ENCODE measurements around the gene PITPNC1. TPM values are rescaled to one million over a fixed set of nuclear protein-coding genes. Genes with fewer than 3 reads are reported as not detected.

PITPNC1 gene
- polyA plus RNA-seq, 1 of the 3 experiments (the other 2 are of a cell fraction): 18.4 TPM

- TF ChIP-seq FOXM1 (IDR thresholded peaks at IDR 0.05; ENCODE audit: low read depth) (no peak), RCOR1 (IDR thresholded peaks at IDR 0.05; ENCODE audit: low read length) (peak; percentile 77; the same call in 1 of the 2 replicates), REST (IDR thresholded peaks at IDR 0.05; ENCODE audit: low read depth, low read length) (no peak), TAF1 (IDR thresholded peaks at IDR 0.05; ENCODE audit: borderline replicate concordance, low read depth, low read length) (no peak), YY1 (IDR thresholded peaks at IDR 0.05; ENCODE audit: low read depth) (no peak), POLR2AphosphoS5 (IDR thresholded peaks at IDR 0.05; ENCODE audit: low read depth, low read length) (no peak)
- TF ChIP-seq, protein P1, sequence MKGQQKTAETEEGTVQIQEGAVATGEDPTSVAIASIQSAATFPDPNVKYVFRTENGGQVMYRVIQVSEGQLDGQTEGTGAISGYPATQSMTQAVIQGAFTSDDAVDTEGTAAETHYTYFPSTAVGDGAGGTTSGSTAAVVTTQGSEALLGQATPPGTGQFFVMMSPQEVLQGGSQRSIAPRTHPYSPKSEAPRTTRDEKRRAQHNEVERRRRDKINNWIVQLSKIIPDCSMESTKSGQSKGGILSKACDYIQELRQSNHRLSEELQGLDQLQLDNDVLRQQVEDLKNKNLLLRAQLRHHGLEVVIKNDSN (IDR thresholded peaks at IDR 0.05; ENCODE audit: borderline replicate concordance, low read depth): no peak
These were observed 8.3 kb downstream of the PITPNC1 start (continued) for GRCh38 chr17:67385122-67385988.

- peak; percentile 86 for DNase-seq
- POLR2A ChIA-PET: interaction anchor here (0.6 to 1.3 kb wide), 2 partner anchors 104 to 218 kb away, joined by 3 to 4 read pairs; no protein-coding TSS in a partner anchor
- TF ChIP-seq RCOR1 (IDR thresholded peaks at IDR 0.05; ENCODE audit: low read length) (0 out of 2 replicates have a peak, but pooled peaks have one; percentile 13), GATA2 (CRISPR knock-in tag; IDR thresholded peaks at IDR 0.05) (no peak), ZBTB33 (IDR thresholded peaks at IDR 0.05; ENCODE audit: borderline replicate concordance, low read depth) (no peak), SIN3A (IDR thresholded peaks at IDR 0.05; ENCODE audit: borderline replicate concordance, low read depth, low read length) (no peak), JUND (IDR thresholded peaks at IDR 0.05) (no peak), IRF3 (IDR thresholded peaks at IDR 0.05; ENCODE audit: low read depth, low read length) (no peak), NFIC (IDR thresholded peaks at IDR 0.05; ENCODE audit: borderline replicate concordance) (no peak), REST (IDR thresholded peaks at IDR 0.05; ENCODE audit: low read depth, low read length) (no peak), SMC3 (IDR thresholded peaks at IDR 0.05; ENCODE audit: low read depth, low read length) (peak; percentile 98), FOXM1 (IDR thresholded peaks at IDR 0.05; ENCODE audit: low read depth) (no peak)
- TF ChIP-seq, protein P1 (IDR thresholded peaks at IDR 0.05; ENCODE audit: borderline replicate concordance, low read depth): no peak
These were observed 10.0 kb downstream of the PITPNC1 start for GRCh38 chr17:67386965-67387551.

More at GRCh38 chr17:67386965-67387551, 10.0 kb downstream of the PITPNC1 start:
- H3K27ac ChIP-seq (ENCODE audit: low read depth in 2 of 2, low read length in 1 of 2): no peak overlapping the region
- H3K36me3 ChIP-seq (replicated peaks in 1 of 2; ENCODE audit: control insufficient read depth in 1 of 2, insufficient read depth in 2 of 2, low read length in 1 of 2): peaks cover 0 to 4% of the 10 kb centered on the region in 2 experiments
- H3F3A ChIP-seq (replicated peaks; ENCODE audit: insufficient read depth): peaks cover 21% of the 10 kb centered on the region
- 60% methylated on average over 16 of the region's 16 CpGs for WGBS (ENCODE audit: low lambda C conversion rate)
- H3K9me2 ChIP-seq: no peaks in the 10 kb centered on the region
- H3K27me3 ChIP-seq (ENCODE audit: insufficient read depth): no peaks in the 10 kb centered on the region
- H3K79me2 ChIP-seq (ENCODE audit: insufficient read depth): peaks cover 75% of the 10 kb centered on the region
- peaks cover 11 to 17% of the 10 kb centered on the region in 2 experiments for H3K4me1 ChIP-seq (ENCODE audit: control insufficient read depth in 1 of 2, insufficient read depth in 2 of 2, low read depth in 1 of 2, low read length in 1 of 2)
- no peaks in the 10 kb centered on the region for H3K9me3 ChIP-seq
- H4K20me1 ChIP-seq (ENCODE audit: insufficient read depth): no peaks in the 10 kb centered on the region; the same call in 1 of the 2 replicates
- no peak overlapping the region for H3K9ac ChIP-seq
- no peak overlapping the region for H3K4me2 ChIP-seq
- no peak overlapping the region; a peak in 1 of 4 replicates for H3K4me3 ChIP-seq (ENCODE audit: low read depth in 2 of 2, low read length in 1 of 2)
- CTCF ChIA-PET: interaction anchor here (0.6 to 7.3 kb wide), 46 partner anchors 9 to 504 kb away, joined by 3 to 234 read pairs (median 4); partner anchors contain the start of gene PITPNC1
- no peak overlapping the region for H2AFZ ChIP-seq (ENCODE audit: low read depth)
